Hypothalamus (tissue), 51 donors: ENCODE data around the gene SEC14L1.

ENCODE experiments used
- DNase-seq, 51 donors: peaks; one replicate each; lab custom pipeline; 2025; lab: John Stamatoyannopoulos, UW

SEC14L1 gene

DNA sequence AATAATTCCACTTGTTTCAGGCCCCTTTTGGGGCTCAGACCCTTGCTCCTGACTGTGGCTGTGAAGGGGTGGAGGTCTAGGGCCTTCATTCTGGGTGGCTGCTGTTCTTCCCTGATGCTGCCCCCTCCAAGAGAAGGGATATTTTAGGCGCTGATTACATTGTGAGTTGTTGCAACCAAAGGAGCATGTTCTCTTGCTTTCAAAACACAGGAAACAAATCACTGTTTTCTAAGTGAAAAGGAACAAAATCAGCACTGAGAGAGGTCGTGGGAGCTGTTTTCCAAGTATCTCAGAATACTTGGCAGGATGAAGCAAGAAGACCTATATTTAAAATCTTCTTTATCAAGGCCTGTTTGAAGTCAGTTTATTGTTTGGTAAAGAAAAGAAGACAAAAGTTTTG, 25.3 kb upstream of the SEC14L1 start:
- no peak for DNase-seq

DNA sequence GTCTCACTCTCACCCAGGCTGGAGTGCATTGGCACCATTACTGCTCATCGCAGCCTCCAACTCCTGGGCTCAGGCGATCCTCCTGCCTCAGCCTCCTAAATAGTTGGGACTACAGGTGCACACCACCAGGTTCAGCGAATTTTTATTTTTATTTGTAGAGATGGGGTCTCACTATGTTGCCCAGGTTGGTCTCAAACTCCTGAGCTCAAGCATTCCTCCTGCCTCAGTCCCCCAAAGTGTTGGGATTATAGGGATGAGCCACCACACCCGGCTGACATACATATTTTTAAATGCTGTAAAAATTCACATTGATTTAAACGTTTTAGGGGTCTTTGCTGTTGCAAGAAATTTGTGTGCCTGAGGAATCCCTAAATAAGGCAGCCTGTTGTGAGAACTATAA, 24.8 kb upstream of the SEC14L1 start:
- no peak for DNase-seq

DNA sequence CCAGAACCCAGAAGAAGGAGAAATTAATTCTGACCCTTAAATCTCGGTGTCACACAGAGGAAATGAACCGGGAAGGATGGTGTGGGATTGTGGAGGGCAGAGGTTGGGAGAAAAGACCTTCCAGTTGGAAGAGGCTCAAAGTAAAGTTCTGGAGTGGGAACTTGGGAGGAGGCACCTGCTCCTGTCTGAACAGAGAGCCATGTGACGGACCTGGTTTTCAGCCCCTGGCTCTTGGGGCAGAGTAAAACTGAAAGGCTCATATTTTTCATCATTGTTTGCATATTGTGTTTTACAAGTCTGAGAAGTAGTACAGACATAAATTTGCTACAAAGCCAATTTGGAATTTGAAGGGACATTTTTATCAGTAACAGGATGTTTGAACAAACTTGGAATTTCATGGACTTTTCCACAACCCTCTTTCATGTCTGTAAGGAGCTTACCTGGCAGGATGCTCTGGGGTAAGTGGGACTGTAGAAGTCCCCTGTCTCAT, 24.4 kb upstream of the SEC14L1 start:
- DNase-seq, result no peak

DNA sequence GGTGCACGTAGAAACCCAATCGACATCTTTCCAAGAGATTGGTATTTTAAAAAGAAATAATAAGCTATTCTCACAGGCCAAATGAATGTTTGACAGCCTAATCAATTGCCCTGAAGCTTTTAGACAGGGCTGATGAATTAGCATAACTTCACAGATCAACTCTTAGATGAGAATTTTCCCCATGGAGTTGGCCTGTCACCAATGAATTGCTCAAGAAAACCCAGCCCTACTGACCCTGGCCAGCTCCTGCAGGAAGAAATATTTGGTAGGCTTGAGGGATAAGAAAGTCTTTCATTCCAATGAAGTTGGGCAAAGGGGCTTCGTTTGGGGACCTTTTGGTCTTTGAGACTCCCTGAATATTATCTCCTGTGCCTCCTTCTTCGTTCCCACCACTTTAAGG, 23.4 kb upstream of the SEC14L1 start:
- no peak for DNase-seq

DNA sequence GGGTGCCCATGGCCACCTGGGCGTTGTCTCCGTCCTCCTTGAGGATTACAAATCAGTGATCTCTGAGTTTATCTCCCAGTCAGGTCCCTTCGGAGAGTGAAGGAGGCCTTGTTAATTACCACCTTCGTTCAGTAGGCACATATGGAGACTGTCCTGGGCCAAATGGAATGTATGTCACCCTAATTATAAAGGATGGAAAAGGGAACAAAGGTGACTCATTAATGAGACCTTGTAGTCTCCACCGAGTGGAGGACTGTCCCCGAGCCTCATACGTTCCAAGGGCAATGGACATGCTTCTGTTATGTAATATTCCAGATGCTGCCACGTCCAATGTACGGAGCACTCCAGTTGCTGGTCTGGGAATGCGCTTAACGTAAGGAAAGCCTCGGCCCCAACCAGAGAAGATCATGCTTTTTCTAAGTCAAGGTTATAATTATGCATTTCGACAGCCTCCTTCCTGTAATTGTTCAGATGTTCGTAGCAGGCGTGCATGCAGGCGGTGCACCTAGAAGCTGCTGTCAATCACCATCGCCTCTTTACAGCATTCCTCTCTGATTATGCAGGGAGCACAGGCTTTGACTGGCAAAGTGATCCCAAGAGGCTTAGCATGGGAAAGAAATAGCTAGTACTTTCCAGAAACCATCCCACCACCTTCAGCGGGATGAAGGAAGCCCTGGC, 22.4 kb upstream of the SEC14L1 start:
- peak in 1 of 51 donors; percentile 40 for DNase-seq

DNA sequence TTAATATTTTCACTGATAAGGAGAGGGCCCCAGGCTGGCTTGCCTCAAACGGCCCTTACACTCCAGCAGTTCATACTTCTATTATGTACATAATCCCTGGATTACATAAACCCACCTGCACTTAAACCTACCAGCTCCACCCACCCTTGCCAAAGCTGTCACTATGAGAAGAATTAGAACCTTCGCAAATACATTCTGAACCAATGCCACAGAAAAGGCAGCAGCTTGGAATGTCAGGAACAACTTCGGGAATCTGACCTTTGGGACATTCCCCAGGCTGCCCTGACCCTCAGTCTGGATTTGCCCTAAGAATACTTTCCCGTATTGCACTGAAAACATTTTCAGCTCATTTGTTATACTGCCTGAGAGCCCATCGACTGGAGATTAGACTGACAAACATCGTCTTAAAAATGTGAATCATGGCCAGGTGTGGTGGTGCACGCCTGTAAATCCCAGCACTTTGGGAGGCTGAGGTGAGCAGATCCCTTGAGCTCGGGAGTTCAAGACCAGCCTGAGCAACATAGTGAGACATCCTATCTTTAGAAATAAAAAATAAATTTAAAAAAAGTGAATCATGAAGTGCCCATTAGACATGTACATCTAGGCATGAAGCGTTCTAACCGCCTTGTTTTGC, 21.0 kb upstream of the SEC14L1 start:
- DNase-seq, result peak in 1 of 51 donors; percentile 29

DNA sequence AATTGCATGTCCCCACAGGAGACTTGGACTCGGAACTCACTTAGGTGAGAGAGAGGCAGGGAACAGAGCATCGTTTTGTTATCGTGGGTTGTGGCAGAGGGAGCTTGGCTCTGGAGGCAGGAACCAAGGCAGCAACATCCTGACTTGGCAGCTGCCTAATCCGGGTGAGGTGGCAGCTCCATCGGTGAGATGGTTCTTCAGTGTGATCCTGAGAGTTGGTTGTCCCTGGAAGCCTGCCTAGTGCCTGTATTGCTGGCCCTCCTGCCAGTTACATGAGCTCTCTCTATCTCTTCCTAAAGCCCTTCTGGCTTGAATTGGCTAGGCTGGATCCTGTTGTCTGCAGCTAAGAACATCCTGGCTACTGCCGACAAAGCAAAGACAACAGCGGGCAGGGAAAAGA, 19.9 kb upstream of the SEC14L1 start:
- peak in 5 of 51 donors; percentile 14 to 54 (median 31) for DNase-seq

DNA sequence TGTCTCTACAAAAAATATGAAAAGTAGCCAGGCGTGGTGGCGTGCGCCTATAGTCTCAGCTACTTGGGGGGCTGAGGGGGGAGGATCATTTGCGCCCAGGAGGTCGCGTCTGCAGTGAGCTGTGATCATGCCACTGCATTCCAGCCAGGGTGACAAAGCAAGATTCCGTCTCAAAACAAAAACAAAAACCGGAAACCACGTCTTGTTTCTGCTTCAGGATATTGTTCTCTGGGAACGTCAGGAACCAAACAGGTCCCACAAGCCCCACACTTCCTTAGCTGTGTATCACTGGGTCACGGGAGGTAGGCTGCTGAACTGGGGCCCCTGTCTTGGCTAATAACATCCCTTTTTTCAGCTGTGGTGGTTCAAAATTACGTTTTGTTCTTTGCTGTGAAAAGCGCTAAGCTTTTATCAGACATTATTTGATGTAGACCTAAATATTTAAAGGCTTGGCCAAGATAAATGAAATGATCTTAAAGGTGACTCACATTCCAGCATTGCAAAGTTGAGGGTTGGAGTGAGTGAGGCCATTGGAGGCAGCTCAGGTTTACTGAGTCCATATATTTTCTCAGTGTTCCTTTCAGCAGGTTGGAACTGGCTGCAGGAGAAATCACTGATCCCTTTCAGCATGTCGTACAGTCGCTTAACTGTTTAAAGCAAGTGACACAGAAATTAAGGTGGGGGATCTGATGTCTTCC, 16.4 kb upstream of the SEC14L1 start:
- peak in 1 of 51 donors; percentile 22 for DNase-seq

DNA sequence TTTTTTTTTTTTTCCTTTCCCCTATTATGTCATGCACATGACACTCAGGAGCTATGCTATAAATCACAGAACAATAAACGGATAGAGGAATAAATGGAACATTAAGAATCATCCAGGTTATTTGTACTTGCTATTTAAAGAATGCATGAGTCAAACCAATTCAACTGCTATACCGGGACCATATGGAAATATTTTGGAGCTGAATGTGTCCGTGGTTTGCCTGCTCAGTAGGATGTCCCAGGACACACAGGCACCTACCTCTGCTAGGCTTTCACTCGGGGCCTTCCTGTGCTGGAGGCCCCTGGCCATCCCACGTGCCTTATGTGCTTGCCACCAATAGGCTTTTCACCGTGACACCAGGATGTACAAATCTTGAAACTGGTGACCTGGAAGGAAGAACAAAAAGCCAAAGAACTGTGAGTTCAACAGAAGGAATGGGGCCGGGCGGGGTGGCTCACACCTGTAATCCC, 15.3 kb upstream of the SEC14L1 start:
- no peak for DNase-seq

DNA sequence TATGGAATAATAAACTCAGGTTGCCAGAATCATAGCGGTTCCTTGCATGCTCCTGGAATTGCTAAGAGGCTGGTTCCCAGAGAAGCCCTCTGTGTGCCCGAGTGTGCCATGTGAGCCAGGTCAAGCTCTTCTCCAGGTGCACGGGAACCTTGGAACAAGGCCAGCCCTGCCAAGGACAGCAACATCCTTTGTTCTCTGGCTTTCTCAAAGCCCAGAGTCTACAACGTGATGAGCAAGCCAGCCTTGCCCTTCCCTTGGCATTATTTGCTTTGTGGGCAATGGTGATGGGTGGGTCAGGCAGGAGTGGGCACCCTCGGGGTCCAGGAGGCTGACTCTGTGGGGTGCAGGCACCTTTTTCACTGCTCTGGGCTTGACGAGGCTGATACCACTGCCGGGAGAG, 14.2 kb upstream of the SEC14L1 start:
- no peak for DNase-seq

DNA sequence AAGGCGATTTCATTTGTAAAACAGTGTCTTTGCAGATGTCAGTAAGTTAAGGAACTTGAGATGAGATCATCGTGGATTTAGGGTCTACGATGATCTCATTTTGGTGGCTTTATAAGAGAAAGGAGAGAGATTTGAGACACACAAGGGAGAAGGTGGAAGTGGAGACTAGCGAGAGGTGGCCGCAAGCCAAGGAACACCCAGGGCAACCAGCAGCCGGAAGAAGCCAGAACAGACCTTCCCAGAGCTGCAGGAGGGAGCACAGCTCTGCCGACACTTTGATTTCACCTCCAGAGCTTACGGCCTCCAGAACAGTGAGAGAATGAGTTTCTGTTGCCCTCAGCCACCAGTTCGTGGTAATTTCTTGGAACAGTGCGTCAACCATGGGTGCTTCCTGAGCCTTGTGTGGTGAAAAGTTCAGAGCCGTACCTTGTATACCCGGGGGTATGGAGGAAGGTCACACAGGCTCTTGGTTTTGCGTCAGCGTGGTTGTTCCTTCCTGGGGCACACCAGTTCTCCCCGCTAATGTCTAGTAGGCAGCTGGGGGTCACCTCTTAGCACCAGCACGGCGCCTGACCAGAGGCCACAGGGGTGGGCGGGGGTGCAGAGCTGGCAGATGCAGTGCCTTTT, 12.9 kb upstream of the SEC14L1 start:
- peak in 14 of 51 donors; percentile 10 to 68 (median 31) for DNase-seq

DNA sequence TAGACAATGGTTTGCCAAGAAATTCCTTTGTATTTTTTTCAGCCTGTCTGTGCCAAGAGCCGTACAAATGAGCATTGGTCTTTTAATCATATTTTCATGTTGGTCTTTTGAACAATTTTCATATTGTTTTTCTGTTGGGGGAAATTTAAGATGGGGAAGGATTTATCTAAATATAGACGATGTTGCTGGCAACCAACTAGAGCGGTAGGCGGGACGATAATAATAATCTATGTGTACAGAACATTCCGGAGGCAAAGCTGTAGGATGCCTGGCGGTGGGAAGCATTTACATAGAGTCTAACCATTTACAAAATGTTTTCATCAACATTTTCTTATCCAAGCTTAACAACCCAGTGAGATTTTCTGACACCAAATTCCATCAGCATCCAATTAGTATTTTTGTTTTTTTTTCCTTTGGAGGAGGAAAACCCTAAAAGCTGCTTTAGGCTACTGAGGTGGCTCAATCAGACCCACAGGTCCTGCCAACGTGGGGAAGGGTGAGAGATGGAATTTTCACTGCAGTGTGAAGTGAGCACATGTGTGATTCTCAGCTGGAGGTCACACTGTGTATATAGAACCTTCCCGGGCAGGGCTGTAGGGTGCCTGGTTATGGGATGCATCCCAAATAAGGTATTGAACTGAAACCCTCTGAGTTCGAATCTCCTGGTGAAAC, 11.7 kb upstream of the SEC14L1 start:
- DNase-seq, result no peak

DNA sequence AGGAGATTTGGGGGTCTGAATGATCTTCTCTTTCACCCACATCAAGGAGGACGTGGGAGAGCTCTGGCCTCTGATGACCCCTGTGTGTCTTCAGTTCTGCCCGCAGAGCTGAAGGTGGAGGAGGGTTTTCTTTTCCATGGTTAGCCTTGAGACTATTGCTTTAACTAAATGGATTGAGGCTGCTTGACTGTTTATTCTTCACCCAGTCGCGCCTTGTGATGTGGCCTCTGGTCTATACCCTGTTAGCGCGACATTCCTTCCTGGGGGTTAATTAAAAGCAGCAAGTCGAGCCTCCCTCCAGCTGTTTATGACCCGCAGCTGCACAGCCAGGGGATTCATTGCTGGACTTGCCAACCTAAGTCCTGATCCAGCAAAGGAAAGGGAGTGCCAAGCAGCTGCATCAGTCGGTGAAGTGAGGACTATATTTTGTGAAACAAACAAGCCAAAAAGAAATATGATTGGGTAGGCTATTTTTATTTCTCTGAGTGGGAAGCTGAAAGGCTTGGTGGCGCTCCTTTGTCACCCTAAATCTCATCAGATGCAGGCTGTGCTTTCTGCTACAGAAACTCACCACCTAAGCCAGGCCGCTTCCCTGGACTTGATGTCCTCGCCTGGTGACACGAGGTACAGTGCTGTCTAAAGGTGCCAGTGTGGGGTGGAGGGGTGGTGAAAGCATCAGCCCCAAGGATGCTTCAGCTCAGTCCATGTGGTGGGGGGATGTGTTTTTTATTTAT, 11.0 kb upstream of the SEC14L1 start:
- peak in 4 of 51 donors; percentile 22 to 37 (median 30) for DNase-seq

DNA sequence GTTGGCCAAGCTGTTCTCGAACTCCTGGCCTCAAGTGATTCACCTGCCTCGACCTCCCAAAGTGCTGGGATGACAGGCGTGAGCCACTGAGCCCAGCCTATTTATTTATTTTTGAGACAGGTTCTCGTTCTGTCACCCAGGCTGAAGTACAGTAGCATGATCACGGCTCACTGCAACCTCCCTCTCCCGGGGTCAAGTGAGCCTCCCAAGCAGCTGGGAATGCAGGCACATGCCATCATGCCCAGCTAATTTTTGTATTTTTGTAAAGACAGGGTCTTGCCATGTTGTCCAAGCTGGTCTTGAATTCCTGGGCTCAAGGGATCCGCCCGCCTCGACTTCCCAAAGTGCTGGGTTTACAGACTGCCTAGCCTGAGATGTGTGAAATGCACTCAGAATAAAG, 10.2 kb upstream of the SEC14L1 start:
- no peak for DNase-seq

DNA sequence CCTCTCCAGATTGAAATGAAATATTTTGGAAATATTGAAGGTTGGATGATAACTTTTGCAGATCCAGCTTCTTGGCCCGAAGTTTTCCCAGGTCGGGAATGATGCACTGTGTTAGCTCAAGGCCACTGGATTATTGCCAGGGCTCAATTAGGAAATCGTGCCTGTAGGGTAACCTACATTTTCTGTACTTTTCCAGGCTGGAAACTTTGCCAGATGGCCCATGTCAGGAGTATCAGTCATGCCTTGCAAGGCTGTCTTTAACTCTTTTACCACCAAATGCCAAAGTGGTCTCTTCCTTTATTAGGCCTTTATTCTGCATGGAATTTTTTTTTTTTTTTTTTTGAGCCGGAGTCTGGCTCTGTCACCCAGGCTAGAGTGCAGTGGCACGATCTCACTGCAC, 8.9 kb upstream of the SEC14L1 start:
- no peak for DNase-seq

DNA sequence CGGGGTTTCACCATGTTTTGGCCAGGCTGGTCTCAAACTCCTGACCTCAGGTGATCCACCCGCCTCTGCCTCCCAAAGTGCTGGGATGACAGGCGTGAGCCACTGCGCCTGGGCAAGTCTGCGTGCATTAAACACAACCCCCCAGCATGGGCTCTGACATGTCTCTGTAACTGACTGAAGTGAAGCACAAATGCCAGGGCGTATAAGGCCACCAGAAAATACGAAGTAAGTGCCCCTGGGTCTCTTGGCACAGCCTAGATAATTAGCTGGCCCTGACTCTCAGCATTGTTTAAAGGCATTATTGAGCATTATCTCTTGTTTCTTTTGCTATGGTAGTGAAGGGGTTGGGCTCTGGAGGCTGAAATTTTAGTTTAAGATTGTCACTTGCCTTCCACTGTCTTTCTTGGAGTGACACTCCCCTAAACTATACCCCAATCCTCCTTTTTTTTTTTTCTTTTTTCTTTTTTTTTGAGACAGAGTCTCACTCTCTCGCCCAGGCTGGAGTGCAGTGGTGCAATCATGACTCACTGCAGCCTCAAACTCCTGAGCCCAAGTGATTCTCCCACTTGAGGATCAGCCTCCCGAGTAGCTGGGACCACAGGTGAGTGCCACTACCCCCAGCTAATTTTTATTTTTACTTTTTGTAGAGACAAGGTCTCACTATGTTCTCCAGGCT, 8.2 kb upstream of the SEC14L1 start:
- DNase-seq, result no peak

DNA sequence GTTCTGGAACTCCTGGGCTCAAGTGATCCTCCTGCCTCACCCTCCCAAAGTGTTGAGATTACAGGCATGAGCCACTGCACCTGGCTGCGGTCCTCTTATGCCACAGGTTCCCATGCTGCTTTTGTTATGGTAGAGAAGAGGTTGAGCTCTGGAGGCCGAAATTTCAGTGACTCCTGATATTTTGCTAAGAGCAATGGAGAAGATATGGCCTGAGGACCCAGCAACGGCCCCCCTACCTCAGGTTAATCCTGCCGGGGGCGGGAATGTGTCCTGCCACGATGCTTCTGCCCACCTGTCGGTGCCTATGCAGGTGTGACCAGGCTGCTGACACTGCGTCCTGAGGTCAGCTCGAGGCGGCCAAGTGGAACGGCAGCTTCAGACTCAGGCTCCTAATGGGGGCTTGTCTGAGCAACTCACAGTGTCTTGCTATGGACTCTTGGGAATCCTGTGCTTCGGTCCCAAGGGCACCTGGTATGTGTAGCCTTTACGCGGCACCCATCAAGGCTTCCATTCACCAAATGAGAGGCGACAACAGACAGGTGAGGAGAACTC, 7.6 kb upstream of the SEC14L1 start:
- no peak for DNase-seq

DNA sequence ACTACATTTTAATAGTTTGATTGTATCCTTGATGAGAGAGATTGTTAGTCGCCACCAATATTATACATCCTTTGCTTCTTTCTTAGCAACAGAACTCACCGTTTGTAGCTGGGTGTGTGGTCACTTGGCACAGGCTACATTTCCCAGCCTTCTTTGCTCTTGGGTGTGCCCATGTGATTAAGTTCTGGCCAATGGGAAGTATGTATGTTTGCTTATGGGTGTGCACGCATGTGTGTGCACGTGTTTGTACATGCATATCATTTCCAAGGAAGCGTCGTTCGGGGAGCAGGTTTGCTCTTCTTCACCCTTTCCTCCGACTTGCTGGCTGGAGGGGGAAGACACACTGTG, 4.4 kb upstream of the SEC14L1 start:
- no peak for DNase-seq

DNA sequence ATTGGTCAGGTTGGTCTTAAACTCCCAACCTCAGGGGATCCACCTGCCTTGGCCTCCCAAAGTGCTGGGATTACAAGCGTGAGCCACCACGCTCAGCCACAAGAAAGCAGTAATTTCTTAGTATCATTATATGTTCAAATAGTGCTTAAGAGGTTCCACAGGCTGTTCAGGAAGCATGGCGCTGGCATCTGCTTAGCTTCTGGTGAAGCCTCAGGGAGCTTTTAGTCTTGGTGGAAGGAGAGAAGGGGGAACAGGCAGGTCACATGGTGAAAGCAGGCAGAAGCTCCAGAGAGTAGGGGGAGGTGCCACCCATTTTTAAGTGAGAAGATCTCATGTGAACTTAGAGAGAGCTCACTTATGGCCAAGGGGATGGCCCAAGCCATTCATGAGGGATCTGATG, 3.7 kb upstream of the SEC14L1 start:
- no peak for DNase-seq
